Kidney tubule cell (primary cell): ENCODE results near the gene CX3CR1.

Experiments used
- DNase-seq: peaks from one replicate; pipeline ENCODE4 v3.0.0-alpha.2; 2018; ENCODE audit warnings: low spot score

The CX3CR1 gene

DNA sequence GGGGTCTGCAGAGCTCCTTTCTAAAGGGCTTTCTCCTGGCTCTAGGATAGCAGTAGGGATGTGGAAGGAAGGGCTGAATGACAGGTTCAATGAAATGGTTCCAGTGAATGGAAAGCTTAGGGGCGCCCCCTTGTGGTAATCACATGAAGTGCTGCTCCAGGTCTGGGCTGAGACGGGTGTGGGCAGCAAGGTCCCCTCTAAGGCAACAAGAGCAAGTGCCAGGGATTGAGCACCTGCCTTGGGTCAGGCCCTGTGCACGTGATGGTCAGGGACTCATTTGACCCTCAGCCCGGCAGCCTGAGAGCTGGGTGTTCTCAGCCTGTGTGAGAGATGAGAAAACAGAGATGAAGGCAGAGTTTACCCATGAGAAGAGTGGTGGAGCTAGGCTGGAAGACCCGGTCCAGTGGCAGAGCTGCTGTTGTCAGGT is 12.1 kb upstream of the CX3CR1 start:
- peak; percentile 58 for DNase-seq

DNA sequence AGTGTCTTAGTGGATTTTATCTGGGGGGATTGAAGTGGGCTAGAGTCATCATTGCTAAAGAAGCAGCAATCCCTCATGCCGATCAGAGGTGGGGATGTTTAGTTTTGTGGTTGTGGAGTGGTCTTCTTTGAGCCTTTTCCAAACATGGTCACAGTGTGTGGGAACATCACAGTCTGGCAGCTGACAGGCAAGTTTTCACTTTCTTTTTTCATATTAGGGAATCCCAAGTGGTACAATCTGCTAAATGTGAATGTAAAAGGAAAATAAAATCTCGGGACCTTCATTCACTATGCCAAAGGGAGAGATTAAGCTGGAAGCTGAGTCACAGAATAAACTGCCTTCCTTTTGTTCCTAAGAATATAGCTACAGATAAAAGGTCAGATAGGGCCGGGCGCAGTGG is 10.4 kb upstream of the CX3CR1 start:
- DNase-seq: no peak

DNA sequence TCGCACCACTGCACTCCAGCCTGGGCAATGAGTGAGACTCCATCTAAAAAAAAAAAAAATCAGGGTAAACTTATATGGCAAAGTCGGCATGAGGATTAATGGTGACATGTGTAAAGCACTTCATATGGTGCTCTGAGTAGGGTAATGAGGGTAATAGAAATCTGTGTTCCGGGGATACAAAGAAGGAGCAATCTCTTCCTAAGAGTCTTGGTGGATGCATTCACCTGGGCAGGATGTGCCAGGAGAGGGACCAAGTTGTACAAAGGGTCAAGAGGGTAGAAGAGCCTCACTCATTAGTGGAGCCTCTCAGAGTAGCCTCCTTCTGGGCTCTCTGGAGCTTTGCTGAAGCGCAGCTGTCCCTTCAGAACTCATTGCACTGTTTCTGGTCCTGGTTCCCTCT is 9.3 kb upstream of the CX3CR1 start:
- DNase-seq: no peak

- DNase-seq: peak; percentile 90
Measured at GRCh38 chr3:39288300-39288808, 8.5 kb upstream of the CX3CR1 start.

- DNase-seq: no peak
Measured at GRCh38 chr3:39287216-39288164, 7.7 kb upstream of the CX3CR1 start.

DNA sequence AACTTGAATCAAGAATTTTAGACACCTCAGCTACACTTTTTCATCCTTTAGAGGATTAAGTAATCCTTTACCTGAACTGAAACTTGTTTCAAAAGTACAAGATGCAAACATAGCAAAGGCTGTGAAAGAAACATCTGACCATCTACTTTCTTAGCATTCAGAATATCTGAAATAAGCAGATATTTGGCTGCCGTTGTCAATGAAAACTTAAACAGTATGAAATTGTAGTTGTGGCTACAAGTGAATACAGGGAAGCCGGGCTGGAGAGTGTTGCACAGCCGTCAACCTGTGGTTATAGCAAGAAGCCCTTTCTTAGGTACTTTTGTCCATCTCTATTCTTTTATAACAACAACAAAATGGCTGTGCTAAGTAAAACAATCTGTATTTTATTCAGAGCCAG is 6.9 kb upstream of the CX3CR1 start:
- DNase-seq: no peak

DNA sequence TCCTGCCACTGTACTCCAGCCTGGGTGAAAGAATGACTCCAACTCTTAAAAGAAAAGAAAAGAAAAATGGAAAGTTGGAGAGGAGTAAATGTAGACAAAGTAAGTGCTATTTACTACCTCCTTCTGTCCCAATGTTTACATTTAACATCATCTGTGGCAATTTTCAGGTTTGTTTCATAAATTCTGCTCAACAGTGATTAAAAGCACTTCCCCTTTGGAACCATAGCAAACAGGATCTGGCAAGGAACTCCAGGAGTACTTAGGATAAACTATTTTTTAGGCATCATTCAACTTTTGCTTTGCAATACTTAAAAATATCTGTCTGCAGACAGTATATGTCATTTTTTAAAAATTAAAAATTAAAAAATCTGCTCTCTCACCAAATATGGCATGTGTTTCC is 5.5 kb upstream of the CX3CR1 start:
- DNase-seq: no peak

DNA sequence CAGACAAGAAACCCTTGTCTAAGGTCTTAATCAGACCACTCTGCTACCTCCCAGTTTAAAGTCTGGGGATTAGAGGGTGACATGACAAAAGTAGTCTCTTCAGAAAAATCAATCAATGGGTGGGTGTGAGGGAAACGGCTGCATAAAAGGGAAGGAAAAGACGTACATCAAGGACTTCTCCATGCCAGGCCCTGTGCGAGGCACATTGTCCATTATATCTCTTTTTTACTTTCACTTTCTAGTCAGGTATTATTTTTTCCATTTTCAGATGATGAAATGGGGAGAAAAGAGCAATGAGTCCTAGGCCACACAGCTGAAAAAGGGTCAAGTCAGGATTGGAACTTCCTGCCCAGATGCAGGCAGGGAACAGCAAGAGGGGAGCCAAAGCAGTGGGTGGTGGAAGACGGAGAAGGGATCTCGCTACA is 4.6 kb upstream of the CX3CR1 start:
- no peak for DNase-seq

DNA sequence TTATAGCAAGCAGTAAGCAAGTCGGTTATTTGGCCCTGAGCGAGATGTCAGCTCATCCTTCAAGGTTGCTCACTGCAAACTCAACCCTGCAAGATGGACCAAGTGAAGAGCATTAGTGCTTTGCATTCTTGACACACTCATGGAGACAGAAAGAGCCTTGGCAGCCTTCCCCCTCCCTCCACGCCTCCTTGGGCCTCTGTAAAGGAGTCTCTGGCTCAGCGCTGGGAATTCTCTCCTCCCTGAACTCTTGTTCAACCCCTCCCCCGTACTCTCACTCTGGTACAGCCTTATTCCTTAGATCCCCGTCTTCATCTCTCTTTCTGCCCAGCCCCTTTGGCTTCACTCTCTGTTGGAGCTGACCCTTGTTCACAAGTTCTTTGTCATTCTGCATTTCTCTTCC is 2.2 kb upstream of the CX3CR1 start:
- DNase-seq: no peak

DNA sequence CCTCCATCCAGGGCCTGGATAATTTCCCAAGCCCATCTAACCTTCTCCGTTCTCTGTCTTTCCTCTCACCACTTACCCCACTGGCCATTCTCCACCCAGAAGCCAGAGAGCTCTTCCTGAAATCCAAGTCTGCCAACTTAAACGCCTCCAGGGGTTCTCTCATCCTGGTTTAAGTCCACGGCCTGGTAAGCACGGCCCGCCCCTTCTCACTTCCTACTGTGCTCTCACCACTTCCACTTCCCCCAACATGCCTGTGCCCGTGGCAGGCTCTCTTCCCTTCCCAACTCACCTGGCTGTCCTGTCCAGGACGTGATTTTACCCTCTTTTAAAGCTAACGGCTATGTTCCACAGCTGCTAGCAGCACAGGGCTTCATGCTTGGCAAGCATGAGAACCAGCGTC is 1.7 kb upstream of the CX3CR1 start:
- DNase-seq: no peak

DNA sequence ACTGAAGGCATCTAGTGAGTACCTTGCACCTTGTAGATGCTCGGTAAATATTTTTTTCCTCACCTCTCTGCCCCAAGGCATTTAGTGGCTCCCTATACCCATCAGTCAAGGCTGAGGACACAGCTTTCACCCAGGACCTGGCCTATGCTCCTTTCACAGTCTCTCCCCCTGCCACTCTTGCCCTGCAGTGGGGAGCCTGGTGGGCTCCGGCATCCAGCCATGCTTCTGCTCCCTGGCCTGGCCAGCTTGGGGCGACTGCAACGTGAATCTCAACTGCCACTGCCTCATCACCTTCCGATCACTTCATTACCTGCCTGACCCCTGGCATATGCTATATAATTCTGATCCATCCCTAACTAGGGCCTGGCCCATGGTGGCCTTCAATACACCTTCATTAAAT is 735 bp upstream of the CX3CR1 start:
- DNase-seq: no peak

- no peak for DNase-seq
Measured at GRCh38 chr3:39278616-39278935, 1.3 kb downstream of the CX3CR1 start.

GRCh38 chr3:39277893-39278615 is 1.8 kb downstream of the CX3CR1 start:
- DNase-seq: no peak

DNA sequence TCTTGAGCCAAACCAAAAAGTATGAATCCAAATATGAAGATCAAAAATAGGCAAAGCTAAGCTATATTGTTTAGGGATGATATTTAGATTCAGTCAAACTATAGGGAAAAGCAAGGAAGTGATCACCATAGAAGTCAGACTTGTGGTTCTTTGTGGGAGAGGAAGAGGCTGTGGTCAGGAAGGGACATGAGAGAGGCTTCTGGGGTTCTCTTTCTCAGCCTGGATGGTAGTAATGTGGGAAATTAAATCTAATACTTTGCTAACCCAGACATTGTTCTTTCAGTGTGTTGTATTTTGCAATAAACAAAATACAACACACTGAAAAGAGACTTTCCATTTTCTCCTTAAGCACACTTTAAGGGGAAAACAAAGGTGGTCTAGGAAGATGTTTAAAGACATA is 3.1 kb downstream of the CX3CR1 start:
- DNase-seq: no peak

- no peak for DNase-seq
Measured at GRCh38 chr3:39275963-39276593, 3.8 kb downstream of the CX3CR1 start.

GRCh38 chr3:39275052-39275451 is 4.8 kb downstream of the CX3CR1 start:
- no peak for DNase-seq

DNA sequence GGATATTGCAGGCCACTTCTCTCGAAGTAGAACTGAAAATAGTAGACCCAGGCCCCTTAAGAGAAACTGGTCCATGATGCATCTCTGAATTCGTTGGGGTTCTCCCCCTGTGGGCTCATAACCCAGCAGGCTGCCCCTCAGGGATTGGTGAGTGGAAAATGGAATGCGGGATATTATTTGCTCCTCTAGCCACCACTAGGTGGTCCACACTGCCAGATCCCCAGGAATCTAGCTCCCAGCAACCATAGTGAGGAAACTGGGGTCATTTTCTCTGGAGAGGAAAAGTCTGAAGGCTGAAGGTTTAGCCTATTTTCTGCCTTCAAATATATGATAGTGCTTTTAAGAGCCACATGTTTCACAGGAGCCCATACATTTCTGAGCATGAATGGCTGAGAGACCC is 6.7 kb downstream of the CX3CR1 start:
- DNase-seq: no peak

GRCh38 chr3:39272191-39272590 is 7.6 kb downstream of the CX3CR1 start:
- DNase-seq: no peak

DNA sequence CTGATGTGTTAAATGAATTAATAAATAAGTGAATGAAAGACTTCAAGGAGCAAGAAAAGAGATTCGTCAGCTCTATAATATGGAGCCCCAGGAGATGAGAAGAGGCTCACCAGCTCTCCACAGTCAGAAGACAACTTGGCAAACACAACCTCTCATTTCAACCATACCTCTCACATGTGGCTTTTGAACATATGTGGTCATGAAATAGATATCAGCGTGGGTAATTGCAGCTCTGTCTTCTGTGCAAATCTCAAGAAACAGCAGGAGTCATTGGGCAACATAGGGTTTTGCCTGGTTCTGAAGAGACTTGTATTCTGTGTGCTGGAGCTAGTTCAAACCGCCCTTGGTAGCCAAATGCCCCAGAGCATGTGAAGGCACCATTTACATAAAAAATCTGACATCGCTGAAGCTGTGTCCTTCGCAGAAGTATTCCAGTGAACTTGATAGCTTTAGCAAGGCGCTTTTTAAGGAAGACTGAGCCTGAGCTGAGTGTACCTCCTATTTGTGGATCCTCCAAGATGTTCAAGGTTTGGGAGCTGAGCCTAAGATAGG is 8.4 kb downstream of the CX3CR1 start:
- no peak for DNase-seq

GRCh38 chr3:39269528-39269927 is 10.3 kb downstream of the CX3CR1 start:
- DNase-seq: no peak

DNA sequence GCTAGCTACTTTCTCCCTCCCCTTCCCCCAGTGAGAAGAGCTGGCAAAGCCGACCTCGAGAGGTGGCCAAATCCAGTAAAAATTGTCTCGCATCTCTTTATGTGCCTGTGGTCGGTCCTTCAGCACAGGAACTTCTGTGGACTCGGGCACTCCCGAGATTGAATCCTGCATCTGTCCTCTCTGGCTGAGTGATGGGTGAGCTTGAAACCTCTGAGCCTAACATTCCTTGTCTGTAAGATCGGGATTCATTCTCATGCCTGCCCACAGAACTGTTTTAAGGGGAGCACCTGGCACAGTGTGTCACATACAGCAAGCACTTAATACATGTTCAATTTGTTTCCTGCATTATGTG is 11.3 kb downstream of the CX3CR1 start:
- no peak for DNase-seq
